HG02885 (cell line): Measurements from ENCODE around the gene ATP2B2.

ENCODE experiments used
- ATAC-seq: cut with Tn5 transposase; IDR thresholded peaks from one replicate; pipeline ENCODE4 v1.9.1; 2021; ENCODE audit warnings: mild to moderate bottlenecking; ENCODE audit not compliant: unreplicated experiment, poor library complexity

ATP2B2 gene

DNA sequence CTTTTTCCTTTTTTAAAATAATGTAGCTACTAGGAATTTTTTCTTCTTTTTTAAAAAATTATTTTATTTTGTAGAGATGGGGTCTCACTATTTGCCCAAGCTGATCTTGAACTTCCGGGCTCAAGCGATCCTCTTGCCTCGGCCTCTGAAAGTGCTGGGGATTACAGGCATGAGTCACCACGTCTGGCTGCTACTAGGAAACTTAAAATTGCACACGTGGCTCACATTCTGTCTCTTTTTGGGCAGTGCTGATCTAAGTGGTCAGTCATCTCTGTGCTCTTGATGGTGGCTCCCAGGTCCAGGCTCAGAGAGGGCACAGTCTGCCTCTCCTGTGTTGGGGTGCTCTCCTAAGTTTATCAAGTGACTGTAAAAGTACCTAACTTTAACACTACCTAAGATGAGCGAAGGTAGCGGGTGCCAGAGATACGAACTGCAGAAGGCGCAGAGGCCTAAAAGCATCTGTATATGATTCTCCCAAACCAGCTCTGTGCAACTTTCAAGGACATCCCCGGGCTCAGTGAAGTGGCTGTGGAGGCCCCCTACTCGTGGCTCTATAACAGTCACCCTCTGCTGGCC is 131.6 kb downstream of the ATP2B2 start:
- ATAC-seq = no peak

GRCh38 chr3:10371789-10372188 is 133.6 kb downstream of the ATP2B2 start:
- no peak for ATAC-seq

- no peak for ATAC-seq
These were observed 134.2 kb downstream of the ATP2B2 start for GRCh38 chr3:10371167-10371566.

DNA sequence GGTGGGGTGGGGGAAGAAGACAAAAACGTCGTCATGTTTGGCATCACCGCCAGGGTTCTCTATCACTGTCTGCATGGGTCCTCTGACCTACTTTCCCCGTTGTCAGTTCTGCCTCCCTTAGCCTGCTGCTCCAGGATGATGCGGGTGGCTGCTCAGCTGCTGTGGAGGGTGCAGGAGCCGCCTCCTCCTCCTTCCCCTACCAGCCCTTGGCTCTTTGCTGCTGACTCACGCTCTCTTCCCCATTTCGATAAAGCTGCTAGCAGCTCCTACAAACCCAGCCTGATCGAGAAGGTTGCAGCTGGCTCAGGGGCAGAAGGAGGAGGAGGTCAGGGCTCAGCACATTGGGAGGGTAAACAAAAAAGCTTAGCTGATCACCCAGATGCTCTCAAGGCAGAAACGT is 135.0 kb downstream of the ATP2B2 start:
- no peak for ATAC-seq

GRCh38 chr3:10368512-10368911 is 136.9 kb downstream of the ATP2B2 start:
- no peak for ATAC-seq

- no peak for ATAC-seq
These were observed 137.9 kb downstream of the ATP2B2 start for GRCh38 chr3:10367506-10367905.

- no peak for ATAC-seq
These were observed 138.7 kb downstream of the ATP2B2 start for GRCh38 chr3:10366651-10367101.

DNA sequence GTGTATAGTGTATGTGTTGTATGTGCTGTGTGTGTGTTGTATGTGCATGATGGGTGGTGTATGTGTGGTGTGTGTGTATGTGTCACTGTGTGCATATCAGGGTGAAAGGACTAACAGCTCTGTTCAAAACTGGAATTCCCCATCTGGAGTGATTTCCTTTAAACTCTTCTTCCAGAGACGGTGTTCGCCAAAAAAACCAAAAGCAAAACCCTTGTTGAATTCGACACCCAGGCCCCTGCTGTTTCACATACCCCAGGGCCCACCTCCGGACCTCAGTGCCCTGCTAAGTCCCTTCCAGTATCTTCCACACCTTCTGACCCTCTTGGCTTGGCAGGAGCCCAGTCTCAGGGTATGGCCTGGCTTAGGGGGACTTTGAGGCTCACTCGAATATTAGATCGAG is 139.6 kb downstream of the ATP2B2 start:
- ATAC-seq = no peak

DNA sequence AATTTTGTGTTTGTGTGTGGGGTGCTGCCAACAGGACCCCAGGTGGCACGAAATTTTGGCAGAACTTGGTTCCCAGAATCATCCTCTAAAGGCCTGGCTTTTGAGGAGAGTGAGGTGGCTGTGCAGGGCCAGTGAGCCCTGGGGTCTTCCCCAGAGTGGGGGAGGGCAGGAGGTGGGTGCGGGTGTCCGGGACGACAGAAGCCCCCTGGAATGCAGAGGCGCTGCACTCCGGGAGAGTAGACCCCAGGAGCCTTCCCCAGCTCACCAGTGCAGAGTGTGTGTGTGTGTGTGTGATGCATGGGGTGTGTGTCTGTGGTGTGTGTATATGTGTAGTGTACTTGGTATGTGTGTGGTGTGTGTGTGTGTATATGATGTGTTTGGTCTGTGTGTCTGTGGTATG is 140.1 kb downstream of the ATP2B2 start:
- no peak for ATAC-seq

- no peak for ATAC-seq
These were observed 140.6 kb downstream of the ATP2B2 start for GRCh38 chr3:10364806-10365205.

GRCh38 chr3:10363935-10364334 is 141.5 kb downstream of the ATP2B2 start:
- ATAC-seq = no peak

GRCh38 chr3:10361375-10361774 is 144.0 kb downstream of the ATP2B2 start:
- no peak for ATAC-seq

DNA sequence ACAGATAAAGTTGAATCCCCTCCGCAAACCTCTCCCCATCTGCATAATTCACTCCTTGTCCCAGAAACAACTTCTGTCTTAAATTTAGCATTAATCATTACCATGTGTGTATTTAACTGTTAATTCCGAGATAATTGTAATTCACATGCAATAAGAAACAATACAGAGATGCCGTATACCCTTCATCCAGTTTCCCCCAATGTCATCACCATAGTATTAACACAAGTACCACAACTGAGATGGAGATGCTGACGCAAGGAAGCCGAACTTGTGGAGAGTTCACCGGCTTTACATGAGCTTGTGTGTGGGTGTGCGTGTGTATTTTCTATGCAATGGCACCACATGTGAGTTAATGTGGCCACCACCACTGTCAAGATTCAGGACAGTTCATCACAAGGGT is 144.9 kb downstream of the ATP2B2 start:
- ATAC-seq = no peak

DNA sequence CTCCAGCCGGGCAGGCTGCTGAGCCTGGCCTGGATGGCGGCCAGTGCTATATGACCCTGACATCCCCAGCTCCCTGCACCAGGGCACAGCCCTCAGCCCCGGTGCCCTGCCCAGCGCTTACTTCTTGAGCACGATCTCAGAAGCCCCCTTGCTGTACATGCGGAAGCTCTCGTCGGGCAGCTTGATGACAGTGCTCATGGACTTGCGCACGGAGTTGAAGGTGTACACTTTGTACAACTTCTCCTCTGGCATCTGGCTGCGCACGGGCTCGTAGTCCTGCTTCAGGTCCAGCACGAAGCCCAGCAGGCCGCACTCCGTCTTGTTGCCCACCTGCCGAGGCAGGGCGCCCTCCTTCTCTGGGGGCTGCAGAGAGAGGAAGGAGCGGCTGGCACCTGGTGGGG is 145.6 kb downstream of the ATP2B2 start:
- ATAC-seq = no peak

DNA sequence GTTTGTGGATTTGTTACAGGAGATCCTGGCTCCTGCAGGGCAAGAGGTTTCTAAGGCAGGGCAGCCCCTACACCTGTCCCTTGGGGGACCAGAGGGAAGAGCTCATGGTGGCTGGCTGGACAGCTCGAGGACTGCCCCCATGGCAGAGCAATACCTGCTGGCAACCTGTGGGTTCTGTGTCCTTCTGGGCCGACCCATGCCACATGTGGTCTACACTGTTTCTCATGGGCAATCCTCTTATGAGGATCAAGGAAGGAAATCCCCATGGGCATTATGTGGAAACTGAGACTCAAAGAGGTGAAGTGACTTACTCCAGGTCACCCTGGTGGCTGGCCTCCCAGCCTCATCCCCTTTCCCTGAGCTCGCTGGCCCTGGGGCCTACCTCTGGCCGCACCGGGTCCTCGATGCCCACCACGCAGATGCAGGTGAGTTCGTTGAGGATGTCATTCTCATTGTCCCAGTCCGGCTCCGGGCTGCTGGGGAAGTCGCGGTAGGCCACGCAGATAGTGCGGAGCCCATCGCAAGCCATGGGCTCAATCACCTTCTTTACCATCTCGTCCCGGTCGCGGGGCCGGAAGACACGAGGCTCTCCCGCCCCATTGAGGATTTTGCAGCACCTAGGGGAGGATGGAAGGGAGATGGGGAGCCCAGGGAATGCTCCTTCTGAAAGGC is 146.9 kb downstream of the ATP2B2 start:
- no peak for ATAC-seq

- ATAC-seq = no peak
These were observed 147.6 kb downstream of the ATP2B2 start for GRCh38 chr3:10357592-10358308.

DNA sequence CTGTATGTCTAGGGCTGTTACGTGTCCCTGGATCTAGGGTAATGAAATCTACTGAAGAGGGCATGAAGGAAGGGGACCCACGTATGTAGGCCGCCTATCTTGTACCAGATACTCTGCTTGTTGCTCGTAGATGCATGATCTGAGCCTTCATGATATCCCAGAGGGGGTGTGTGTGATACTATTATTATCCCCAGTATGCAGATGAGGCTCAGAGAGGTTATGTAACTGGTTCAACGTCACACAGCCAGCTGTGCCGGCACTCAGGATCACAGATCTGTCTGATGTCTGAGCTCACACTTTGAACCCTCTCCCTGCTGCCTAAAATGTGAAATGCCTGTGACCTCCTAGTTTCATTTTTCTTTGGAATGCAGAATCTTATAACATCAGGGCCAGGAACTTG is 148.3 kb downstream of the ATP2B2 start:
- no peak for ATAC-seq

DNA sequence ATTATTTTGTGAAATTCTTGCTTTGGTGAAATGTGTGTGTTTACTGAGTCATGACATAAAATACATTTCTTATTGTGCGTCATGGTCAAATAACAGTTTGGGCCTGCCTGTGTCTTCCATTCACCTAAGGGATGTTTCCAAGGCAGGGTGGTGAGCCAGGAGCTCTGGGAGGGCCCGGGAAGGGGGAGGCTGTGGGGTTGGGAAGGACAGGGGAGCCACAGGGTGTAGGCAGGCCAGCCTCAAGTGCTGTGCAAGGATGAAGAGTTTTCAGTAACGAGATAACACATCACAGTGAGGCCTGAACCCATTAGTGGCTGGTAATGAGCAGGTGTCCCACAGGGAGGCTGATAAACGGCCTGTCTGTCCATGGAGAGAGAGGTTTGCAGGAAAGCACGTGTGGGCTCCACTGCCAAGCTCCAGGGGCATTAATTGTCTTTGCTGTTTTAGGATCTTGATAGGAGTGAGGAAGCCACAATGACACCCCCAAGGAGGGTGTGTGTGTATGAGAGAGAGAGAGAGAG is 148.9 kb downstream of the ATP2B2 start:
- no peak for ATAC-seq

- no peak for ATAC-seq
These were observed 150.9 kb downstream of the ATP2B2 start for GRCh38 chr3:10354361-10355015.

- no peak for ATAC-seq
These were observed 151.6 kb downstream of the ATP2B2 start for GRCh38 chr3:10353661-10354360.
